ENCODE measurements around the gene IL2RA.
"Not testable (repeated sequence)": the region's sequence is repeated elsewhere in the genome, so short reads cannot be mapped to it uniquely, and the experiment has no call there.

DNA sequence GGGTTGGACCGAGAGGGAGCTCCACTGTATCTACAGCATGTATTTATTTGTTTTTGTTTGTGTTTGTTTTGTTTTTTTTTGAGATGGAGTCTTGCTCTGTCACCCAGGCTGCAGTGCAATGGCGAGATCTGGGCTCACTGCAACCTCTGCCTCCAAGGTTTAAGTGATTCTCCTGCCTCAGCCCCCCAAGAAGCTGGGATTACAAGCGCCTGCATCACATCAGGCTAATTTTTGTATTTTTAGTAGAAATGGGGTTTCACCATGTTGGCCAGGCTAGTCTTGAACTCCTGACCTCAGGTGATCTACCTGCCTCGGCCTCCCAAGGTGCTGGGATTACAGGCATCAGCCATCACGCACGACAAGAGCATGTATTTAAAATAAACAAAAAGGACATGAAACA lies 18.8 kb downstream of the IL2RA start:
- not testable (repeated sequence) for TF ChIP-seq EZH2phosphoT487 (IDR thresholded peaks at IDR 0.05; ENCODE audit: borderline replicate concordance); YY1 (IDR thresholded peaks at IDR 0.05; ENCODE audit: extremely low read depth, insufficient replicate concordance, low read depth, low read length); RAD21 (IDR thresholded peaks at IDR 0.05; ENCODE audit: low read depth); TCF7L2 (IDR thresholded peaks at IDR 0.05; ENCODE audit: borderline replicate concordance, extremely low read depth, insufficient read depth, insufficient read length); POLR2A (IDR thresholded peaks at IDR 0.05; ENCODE audit: borderline replicate concordance, extremely low read depth, insufficient read depth, insufficient read length); MAX (IDR thresholded peaks at IDR 0.05)
- TF ChIP-seq, protein P1, sequence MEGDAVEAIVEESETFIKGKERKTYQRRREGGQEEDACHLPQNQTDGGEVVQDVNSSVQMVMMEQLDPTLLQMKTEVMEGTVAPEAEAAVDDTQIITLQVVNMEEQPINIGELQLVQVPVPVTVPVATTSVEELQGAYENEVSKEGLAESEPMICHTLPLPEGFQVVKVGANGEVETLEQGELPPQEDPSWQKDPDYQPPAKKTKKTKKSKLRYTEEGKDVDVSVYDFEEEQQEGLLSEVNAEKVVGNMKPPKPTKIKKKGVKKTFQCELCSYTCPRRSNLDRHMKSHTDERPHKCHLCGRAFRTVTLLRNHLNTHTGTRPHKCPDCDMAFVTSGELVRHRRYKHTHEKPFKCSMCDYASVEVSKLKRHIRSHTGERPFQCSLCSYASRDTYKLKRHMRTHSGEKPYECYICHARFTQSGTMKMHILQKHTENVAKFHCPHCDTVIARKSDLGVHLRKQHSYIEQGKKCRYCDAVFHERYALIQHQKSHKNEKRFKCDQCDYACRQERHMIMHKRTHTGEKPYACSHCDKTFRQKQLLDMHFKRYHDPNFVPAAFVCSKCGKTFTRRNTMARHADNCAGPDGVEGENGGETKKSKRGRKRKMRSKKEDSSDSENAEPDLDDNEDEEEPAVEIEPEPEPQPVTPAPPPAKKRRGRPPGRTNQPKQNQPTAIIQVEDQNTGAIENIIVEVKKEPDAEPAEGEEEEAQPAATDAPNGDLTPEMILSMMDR (IDR thresholded peaks at IDR 0.05 in 2 of 3, conservative IDR thresholded peaks at IDR 0.05 in 1 of 3; ENCODE audit: borderline replicate concordance in 1 of 3, insufficient read depth in 1 of 3, low read depth in 2 of 3, low read length in 2 of 3), result not testable (repeated sequence)

Data from HCT116 (cell line).